Measurements from ENCODE around the gene EXOC3L1. TPM values are rescaled to one million over a fixed set of nuclear protein-coding genes. Genes with fewer than 3 reads are reported as not detected.

The EXOC3L1 gene
- total RNA-seq, 1 experiment from 2014 or later: 0.30 TPM

GRCh38 chr16:67230809-67231660, 41.1 kb upstream of the EXOC3L1 start:
- ATAC-seq (no peak), DNase-seq (ENCODE audit: low read depth, low spot score) (no peak)
- Histone ChIP-seq H3K4me3 (replicated peaks in 1 of 2; ENCODE audit: low read depth in 1 of 2, low read length in 2 of 2) (no peak overlapping the region), H3K4me1 (ENCODE audit: control insufficient read depth in 1 of 2, insufficient read depth in 2 of 2, low read length in 2 of 2) (peaks cover 6 to 18% of the 10 kb centered on the region in 2 experiments; a peak in 3 of 4 replicates), H3K9ac (ENCODE audit: low read length) (no peak overlapping the region), H3K4me2 (ENCODE audit: low read length) (no peak overlapping the region), H3K27me3 (ENCODE audit: insufficient read depth, low read length) (no peaks in the 10 kb centered on the region), H3K27ac (ENCODE audit: low read depth, low read length) (no peak overlapping the region), H3K79me2 (ENCODE audit: insufficient read depth, low read length) (peaks cover 25% of the 10 kb centered on the region), H2AFZ (ENCODE audit: low read depth, low read length, poor library complexity, severe bottlenecking) (no peak overlapping the region), H3K9me2 (ENCODE audit: insufficient read depth) (no peaks in the 10 kb centered on the region), H3K9me3 (ENCODE audit: control insufficient read depth in 1 of 2, insufficient read depth in 1 of 2, low read depth in 1 of 2, low read length in 2 of 2) (no peaks in the 10 kb centered on the region), H3K36me3 (ENCODE audit: control insufficient read depth in 1 of 2, insufficient read depth in 2 of 2, low read length in 2 of 2) (peaks cover 29 to 54% of the 10 kb centered on the region in 2 experiments), H4K20me1 (ENCODE audit: insufficient read depth) (no peaks in the 10 kb centered on the region)
- BruUV-seq (replicated peaks): no TSS peak
- TF ChIP-seq EZH2phosphoT487 (IDR thresholded peaks at IDR 0.05; ENCODE audit: borderline replicate concordance): no peak
- TF ChIP-seq TCF7L2 (IDR thresholded peaks at IDR 0.05; ENCODE audit: borderline replicate concordance, extremely low read depth, insufficient read depth, insufficient read length): no peak
- TF ChIP-seq SIN3A (IDR thresholded peaks at IDR 0.05; ENCODE audit: low read depth): no peak
- no peak for TF ChIP-seq REST (IDR thresholded peaks at IDR 0.05; ENCODE audit: low read depth)
- TF ChIP-seq SP1 (IDR thresholded peaks at IDR 0.05; ENCODE audit: low read depth): no peak
- TF ChIP-seq EZH2 (IDR thresholded peaks at IDR 0.05): no peak
- no peak for TF ChIP-seq SRF (IDR thresholded peaks at IDR 0.05; ENCODE audit: low read depth)
- TF ChIP-seq CTCF (IDR thresholded peaks at IDR 0.05 in 2 of 3, conservative IDR thresholded peaks at IDR 0.05 in 1 of 3; ENCODE audit: borderline replicate concordance in 1 of 3, insufficient read depth in 1 of 3, low read depth in 2 of 3, low read length in 2 of 3): no peak
- TF ChIP-seq MAX (IDR thresholded peaks at IDR 0.05): no peak
- no peak for TF ChIP-seq ZNF274 (IDR thresholded peaks at IDR 0.05; ENCODE audit: low read depth, low read length)
- TF ChIP-seq CBX3 (IDR thresholded peaks at IDR 0.05; ENCODE audit: low read depth): no peak
- no peak for TF ChIP-seq POLR2A (IDR thresholded peaks at IDR 0.05; ENCODE audit: borderline replicate concordance, extremely low read depth, insufficient read depth, insufficient read length)
- TF ChIP-seq POLR2AphosphoS5 (IDR thresholded peaks at IDR 0.05; ENCODE audit: low read depth, low read length): no peak
- TF ChIP-seq ELF1 (IDR thresholded peaks at IDR 0.05; ENCODE audit: borderline replicate concordance, low read depth): no peak
- no peak for TF ChIP-seq CEBPB (IDR thresholded peaks at IDR 0.05; ENCODE audit: low read depth)
- intact Hi-C loops (cut with micrococcal nuclease): no loop called here
- ChIA-PET POLR2A (interaction anchor here (1.0 kb wide), 1 partner anchor 15 kb away, joined by 3 read pairs; no protein-coding TSS in a partner anchor), CTCF (no interaction called here), RAD21 (ENCODE audit: low non-redundant PET in 1 of 2, low total read pairs in 2 of 2, uncharacterized antibody in 2 of 2, unreplicated experiment in 2 of 2) (no interaction called here)

Measured in HCT116 (cell line).